Measurements from ENCODE around the gene HOXB1. TPM values are rescaled to one million over a fixed set of nuclear protein-coding genes. Genes with fewer than 3 reads are reported as not detected.

The HOXB1 gene
- total RNA-seq, 1 donor from 2014 or later: not detected

DNA sequence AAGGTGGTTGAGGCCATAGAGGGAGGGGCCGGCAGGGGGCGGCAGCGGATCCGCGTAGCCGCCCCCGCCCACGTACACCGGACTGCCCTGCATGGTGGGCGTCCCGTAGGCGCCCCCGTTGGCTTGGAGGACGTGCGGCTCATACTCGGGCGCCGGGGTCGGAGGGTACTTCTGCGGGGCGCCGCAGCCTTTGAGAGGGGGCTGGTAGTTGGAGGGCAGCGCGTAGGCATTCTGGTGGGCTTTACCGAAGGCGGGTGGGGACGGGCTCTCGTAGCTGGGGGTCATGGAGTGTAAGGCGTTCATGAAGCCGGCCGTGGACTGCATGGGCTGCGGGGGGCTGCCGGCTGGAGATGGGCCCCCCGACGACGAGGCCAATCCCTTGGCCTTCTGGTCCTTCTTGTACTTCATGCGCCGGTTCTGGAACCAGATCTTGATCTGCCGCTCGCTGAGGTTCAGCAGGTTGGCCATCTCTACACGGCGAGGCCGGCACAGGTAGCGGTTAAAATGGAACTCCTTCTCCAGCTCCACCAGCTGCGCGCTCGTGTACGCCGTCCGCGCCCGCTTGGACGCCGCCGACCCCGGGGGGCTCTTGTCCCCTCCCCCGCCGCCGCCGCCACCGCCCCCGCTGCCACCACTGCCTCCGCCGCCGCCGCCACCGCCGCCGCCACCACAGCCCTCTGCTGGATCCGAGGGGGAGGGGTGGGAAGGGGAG lies 19.8 kb upstream of the HOXB1 start:
- Histone ChIP-seq H3K4me3 (ENCODE audit: low read depth, low read length) (no peak overlapping the region), H3K27me3 (ENCODE audit: control insufficient read depth, insufficient read depth, low read length) (peaks cover 70% of the 10 kb centered on the region), H3K36me3 (ENCODE audit: control insufficient read depth, insufficient read depth, low read length) (no peaks in the 10 kb centered on the region)
- no peak for FAIRE-seq
- TF ChIP-seq, protein P1, sequence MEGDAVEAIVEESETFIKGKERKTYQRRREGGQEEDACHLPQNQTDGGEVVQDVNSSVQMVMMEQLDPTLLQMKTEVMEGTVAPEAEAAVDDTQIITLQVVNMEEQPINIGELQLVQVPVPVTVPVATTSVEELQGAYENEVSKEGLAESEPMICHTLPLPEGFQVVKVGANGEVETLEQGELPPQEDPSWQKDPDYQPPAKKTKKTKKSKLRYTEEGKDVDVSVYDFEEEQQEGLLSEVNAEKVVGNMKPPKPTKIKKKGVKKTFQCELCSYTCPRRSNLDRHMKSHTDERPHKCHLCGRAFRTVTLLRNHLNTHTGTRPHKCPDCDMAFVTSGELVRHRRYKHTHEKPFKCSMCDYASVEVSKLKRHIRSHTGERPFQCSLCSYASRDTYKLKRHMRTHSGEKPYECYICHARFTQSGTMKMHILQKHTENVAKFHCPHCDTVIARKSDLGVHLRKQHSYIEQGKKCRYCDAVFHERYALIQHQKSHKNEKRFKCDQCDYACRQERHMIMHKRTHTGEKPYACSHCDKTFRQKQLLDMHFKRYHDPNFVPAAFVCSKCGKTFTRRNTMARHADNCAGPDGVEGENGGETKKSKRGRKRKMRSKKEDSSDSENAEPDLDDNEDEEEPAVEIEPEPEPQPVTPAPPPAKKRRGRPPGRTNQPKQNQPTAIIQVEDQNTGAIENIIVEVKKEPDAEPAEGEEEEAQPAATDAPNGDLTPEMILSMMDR (IDR thresholded peaks at IDR 0.05; ENCODE audit: insufficient read depth, low read length, severe bottlenecking): peak; percentile 17
- no peak for DNase-seq (ENCODE audit: low read depth)

DNA sequence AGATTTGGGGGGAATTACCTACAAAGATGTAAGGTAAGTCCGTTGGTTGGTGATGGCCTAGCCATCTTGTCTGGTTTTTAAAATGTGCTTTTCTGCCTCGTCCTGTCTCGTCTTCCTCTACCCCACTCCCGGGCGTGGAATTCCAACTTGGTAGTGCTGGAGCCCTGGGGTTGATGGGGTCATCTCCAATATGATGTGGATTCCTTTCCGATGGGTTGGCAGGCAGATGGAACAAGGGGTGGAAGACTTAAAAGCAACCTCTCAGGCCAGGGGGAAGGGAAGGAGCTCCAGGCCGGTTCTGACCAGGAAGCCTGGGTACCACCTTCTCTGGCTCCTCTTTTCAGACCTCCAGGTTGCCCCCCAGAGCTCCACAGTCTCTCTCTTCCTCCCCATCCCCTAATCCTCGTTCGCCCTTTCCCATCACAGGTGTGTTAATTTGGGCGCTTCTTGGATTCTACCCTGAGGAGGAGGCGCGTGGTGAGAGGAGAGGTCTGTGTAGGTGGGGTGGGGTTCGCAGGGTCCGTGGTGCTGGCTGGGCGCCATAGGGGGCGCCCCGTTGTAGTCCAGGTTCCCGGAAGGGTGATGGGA lies 19.2 kb upstream of the HOXB1 start:
- no peak for DNase-seq (ENCODE audit: low read depth)
- peaks cover 75% of the 10 kb centered on the region for H3K27me3 ChIP-seq (ENCODE audit: control insufficient read depth, insufficient read depth, low read length)
- no peaks in the 10 kb centered on the region for H3K36me3 ChIP-seq (ENCODE audit: control insufficient read depth, insufficient read depth, low read length)
- H3K4me3 ChIP-seq (ENCODE audit: low read depth, low read length): no peak overlapping the region
- FAIRE-seq: no peak
- TF ChIP-seq, protein P1 (IDR thresholded peaks at IDR 0.05; ENCODE audit: insufficient read depth, low read length, severe bottlenecking): no peak

DNA sequence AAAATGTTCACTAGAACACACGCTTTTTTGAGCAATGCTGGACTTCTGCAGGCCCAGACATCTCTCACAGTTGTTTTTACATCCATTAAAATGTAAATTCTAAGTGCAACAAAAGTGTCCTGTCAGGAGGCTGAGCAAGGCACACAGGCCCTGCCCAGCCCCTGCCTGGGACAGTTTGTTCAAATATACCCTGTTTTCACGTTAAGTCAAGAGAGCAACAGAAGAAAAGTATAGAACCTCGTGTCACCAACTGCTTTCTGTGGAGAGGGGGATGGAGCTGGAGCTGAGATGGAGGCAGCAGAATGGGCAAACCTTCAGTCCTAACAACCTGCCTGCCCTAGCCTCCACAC lies 18.4 kb upstream of the HOXB1 start:
- Histone ChIP-seq H3K27me3 (ENCODE audit: control insufficient read depth, insufficient read depth, low read length) (peaks cover 73% of the 10 kb centered on the region), H3K4me3 (ENCODE audit: low read depth, low read length) (no peak overlapping the region), H3K36me3 (ENCODE audit: control insufficient read depth, insufficient read depth, low read length) (no peaks in the 10 kb centered on the region)
- DNase-seq (ENCODE audit: low read depth): no peak
- TF ChIP-seq, protein P1 (IDR thresholded peaks at IDR 0.05; ENCODE audit: insufficient read depth, low read length, severe bottlenecking): no peak
- no peak for FAIRE-seq

DNA sequence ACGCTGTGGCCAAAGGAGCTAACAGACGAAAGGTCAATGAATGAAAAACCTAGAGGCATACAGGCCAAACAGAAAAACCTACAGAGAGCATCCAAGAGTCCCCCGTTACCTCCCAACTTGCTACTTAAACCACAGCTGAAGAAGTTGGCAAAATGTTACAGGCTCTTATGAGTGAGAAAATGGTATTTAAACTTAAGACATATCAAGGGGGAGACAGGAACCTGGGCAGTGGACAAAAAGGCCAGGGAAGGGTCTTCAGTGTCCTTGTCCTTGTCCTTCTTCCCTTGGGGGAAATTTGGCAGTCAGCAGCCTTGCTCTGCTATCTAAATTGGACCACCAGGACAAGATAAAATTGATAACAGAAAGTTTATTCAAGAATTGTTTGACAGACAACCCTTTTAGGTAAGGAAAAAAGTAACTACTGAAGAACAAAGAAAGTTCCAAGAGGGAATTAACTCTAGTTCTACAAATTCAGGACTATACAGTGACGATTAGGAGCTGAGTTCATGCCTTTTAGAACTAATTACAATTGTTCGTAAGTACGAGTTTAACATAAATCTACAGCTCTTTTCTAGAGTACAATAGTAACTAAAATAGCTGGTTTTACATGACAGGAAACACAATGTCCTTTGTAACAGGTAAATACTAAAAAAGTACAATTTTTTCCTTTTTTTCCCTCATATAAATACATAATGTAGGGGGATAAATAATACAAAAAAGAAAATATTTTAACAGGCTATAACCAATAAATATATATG lies 17.9 kb upstream of the HOXB1 start:
- no peak for FAIRE-seq
- Histone ChIP-seq H3K4me3 (ENCODE audit: low read depth, low read length) (no peak overlapping the region), H3K27me3 (ENCODE audit: control insufficient read depth, insufficient read depth, low read length) (peaks cover 73% of the 10 kb centered on the region), H3K36me3 (ENCODE audit: control insufficient read depth, insufficient read depth, low read length) (no peaks in the 10 kb centered on the region)
- TF ChIP-seq, protein P1 (IDR thresholded peaks at IDR 0.05; ENCODE audit: insufficient read depth, low read length, severe bottlenecking): no peak
- DNase-seq (ENCODE audit: low read depth): no peak

DNA sequence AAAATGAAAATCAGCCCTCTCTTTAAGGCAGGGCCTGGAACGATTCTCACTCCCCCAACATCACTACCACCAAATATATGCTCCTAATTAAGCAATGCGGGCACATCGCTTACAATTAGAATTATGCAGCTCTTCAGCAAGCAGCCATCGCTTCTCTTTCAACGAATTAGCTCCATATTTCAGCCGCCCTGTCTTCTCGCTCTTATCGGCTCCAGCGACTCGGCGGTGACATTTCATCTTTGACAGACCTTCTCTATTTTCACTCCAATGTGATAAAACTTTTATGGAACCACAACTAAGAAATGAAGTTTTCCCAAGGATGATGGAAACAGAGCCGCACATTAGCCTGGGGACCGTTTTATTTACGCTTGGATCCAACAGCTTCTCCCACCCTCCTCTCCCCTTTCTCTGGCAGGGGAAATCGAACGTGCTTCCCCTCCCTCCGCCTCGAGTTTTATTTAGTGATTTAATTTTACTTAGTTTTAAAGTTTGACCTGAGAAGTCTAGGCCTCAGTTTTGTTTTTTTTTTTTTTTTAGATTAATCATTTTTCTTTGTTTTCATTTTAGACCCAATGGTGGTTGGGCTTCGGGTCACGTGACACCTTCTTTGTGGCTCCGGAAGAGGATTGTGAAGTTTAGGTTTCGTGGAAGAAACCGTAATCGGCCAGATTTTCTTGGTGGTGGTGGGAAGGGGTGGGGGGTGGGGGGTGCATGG lies 17.2 kb upstream of the HOXB1 start:
- H3K4me3 ChIP-seq (ENCODE audit: low read depth, low read length): no peak overlapping the region
- peaks cover 75% of the 10 kb centered on the region for H3K27me3 ChIP-seq (ENCODE audit: control insufficient read depth, insufficient read depth, low read length)
- FAIRE-seq (no peak), DNase-seq (ENCODE audit: low read depth) (no peak)
- TF ChIP-seq, protein P1 (IDR thresholded peaks at IDR 0.05; ENCODE audit: insufficient read depth, low read length, severe bottlenecking): no peak
- no peaks in the 10 kb centered on the region for H3K36me3 ChIP-seq (ENCODE audit: control insufficient read depth, insufficient read depth, low read length)
